HG02571 (cell line): ENCODE measurements around the gene LMAN2L.
A peak's percentile ranks its signal among the peaks of the same experiment; 100 is the strongest.

ENCODE experiments used
- ATAC-seq: cut with Tn5 transposase; IDR thresholded peaks from one replicate; pipeline ENCODE4 v1.9.1; 2021; ENCODE audit warnings: mild to moderate bottlenecking, moderate library complexity; ENCODE audit not compliant: unreplicated experiment

The LMAN2L gene, protein sequence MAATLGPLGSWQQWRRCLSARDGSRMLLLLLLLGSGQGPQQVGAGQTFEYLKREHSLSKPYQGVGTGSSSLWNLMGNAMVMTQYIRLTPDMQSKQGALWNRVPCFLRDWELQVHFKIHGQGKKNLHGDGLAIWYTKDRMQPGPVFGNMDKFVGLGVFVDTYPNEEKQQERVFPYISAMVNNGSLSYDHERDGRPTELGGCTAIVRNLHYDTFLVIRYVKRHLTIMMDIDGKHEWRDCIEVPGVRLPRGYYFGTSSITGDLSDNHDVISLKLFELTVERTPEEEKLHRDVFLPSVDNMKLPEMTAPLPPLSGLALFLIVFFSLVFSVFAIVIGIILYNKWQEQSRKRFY

DNA sequence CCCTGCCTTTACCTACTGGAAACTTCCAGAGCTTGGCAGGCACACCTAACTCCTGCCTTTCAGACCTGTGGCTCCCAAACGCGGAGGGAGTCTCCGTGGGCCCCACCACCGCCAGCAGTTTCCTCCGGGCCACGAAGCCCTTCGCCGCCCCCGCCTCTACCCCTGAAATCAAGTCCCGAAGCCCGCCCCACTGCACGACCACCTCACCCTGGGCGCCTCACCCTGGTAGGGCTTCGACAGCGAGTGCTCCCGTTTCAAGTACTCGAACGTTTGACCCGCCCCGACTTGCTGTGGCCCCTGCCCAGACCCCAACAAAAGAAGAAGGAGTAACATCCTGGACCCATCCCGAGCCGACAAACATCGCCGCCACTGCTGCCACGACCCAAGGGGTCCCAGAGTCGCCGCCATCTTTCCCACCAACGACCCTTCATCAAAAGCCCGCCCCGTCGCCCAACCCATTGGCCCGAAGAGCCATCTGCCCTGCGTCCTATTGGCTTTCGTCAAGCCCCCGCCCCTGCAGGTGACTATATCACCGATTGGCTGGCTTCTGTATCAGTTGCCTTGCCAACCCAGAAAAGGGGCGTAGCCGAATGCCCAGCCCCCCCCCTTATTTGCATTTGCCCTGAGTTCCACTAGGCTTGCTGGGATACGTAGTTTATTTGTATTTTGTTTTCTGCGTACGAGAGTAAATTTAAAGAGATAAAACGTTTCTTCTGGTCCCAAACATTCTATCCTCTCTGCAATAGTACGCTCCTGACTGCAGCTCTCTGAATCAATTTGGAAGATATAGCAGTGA lies at the start of gene LMAN2L:
Gene LMAN2L (minus strand): TSS at position 432 of the 796 bp plus-strand sequence. CDS start 24 bp downstream, at position 408.
- ATAC-seq, result peak; percentile 99

GRCh38 chr2:96789245-96789617 lies 49.4 kb upstream of the LMAN2L start:
- no peak for ATAC-seq

DNA sequence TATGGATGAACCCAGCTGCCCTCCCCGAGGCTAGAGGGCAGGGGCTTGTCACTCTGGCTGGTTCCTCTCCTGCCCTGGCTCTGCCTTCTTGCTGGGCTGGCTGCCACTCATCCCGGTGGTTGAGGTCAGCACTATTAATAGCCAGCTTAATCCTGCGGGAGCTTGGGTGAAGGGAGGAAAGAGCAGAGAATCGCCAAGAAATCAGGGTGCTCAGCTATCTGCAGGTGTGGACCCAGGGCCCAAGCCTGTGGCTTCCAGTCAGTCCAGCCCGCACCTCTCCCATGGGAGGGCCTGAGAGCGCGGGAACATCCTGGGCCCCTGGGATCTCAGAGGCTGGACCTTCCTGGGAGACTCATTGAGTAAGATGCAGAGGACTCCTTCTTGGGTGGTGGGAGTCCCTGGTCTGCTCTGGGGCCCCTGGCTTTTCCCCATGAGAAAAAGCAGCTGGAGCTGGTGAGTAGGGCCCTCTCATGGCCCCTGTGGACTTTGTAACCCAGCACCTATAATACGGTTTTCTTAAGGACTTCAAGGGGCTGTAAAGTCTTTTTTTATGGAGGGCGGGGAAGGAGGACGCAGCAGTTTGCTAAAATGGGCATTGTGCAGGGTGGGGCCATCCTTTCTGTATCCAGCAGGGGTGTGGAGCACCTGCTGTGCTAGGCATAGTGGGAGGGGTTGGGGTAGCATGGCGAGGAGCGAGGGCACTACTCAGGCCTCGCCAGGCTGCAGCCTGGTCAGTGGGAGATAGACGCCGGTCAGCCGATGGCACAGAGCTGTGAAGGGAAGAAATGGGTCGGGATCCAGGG lies 48.8 kb upstream of the LMAN2L start:
- no peak for ATAC-seq

DNA sequence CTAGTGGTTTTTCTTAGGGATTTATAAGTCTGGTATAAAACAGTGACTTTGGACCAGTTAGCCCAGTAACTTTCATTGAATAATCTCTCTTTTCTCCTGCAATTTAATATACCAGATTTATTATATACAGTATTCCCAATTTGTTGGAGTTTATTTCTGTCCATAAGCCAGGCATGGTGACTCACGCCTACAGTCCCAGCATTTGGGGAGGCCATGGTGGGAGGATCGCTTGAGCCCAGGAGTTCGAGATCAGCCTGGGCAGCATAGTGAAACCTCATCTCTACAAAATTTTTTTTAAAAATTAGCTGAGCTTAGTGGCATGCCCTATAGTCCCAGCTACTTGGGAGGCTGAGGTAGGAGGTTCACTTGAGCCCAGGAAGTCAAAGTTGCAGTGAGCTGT lies 47.5 kb upstream of the LMAN2L start:
- no peak for ATAC-seq

DNA sequence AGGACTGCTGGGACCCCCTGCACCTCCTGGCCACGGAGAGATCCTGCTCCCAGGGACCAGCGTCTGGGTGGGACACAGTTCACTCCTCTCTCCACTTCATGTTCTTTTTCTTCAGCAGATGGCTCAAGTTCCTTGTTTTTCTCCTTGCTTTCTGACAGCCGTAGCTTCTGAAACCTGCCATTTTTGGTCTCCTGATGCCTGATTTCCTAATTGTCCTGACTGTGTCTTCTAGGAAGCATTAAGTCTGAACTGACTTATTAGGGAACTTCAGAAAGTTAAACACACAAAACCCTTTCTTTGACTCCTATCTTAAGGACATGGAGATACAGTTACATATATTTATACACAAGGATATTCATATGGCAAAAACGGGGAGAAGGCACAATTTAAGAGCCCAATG lies 43.5 kb upstream of the LMAN2L start:
- ATAC-seq, result no peak

DNA sequence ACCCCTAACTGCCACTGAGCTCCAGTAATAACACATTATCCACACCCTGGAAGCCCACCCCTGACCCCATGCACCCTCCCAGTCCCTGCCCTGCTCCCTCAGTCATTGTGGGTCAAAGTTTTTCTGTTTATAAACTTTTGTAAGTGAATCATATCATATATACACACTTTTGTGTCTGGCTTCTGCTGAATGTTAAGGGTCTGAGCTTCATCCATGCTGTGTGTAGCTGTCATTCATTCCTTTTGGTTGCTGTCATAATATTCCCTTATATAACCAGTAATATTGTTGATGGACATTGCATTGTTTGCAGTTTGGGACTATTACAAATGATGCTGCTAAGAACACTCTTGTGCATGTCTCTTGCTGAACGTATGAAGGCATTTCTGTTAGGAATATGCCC lies 35.3 kb upstream of the LMAN2L start:
- no peak for ATAC-seq

- ATAC-seq, result no peak
Measured at GRCh38 chr2:96773922-96774321, 34.1 kb upstream of the LMAN2L start.

DNA sequence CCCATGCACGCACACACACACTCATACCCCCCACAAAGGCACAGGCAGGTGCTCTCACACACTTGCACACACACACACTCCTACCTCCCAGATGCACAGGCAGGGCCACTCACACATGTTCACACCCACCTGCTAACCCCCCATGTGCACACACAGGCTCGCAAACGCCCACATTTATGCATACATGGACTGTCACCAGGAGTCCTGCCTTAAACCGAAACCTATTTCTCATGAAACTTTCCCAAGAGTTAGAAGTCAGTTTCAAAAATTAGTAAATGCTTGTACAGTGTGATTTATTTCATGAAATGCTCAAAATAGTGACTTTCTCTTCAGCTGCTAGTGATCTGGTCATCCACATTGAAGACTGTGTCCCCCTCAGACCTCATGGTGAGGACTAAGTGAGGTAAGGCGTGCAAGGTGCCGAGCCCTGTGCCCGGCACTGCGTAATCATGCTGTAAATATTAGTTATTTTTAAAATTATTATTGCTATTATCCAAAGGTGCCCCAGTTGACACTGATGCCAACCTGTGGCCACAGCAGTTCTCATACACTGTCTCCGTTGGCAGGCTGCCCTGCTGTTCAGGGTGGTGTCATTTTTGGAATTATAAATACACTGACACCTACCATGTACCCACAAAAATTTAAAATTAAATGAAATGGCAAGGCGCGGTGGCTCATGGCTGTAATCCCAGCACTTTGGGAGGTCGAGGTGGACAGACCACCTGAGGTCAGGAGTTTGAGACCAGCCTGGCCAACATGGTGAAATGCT lies 33.2 kb upstream of the LMAN2L start:
- no peak for ATAC-seq

DNA sequence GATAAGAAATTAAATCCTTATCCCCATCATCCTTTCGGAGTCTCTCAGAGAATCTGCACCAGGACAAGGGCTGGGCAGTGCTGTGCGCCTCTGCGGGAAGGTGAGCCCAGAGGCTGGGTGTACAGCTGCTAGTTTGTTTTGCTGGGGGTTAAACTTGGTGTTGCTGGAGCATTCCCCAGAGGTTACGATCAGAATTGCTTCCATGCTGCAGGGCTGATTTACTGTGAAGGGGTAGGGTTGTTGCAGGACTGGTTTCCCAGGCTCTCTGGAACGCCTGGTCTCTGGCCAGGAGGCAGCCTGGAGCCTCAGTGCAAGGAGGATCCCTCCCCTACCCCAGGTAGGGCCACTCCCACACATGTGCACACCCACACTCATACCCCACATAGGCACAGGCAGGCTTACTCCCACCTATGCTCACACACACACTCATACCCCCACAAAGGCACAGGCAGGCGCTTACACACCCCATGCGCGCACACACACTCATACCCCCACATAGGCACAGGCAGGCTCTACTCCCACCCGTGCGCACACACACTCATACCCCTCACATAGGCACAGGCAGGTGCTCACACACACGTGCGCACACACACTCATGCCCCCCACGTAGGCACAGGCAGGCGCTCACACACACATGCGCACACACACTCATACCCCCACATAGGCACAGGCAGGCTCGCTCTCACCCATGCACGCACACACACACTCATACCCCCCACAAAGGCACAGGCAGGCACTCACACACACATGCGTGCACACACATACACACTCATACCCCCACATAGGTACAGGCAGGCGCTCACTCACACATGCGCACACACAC lies 32.1 kb upstream of the LMAN2L start:
- no peak for ATAC-seq

- no peak for ATAC-seq
Measured at GRCh38 chr2:96770442-96771202, 30.8 kb upstream of the LMAN2L start.

- ATAC-seq, result no peak
Measured at GRCh38 chr2:96769814-96770213, 29.9 kb upstream of the LMAN2L start.

- ATAC-seq, result no peak
Measured at GRCh38 chr2:96768083-96768561, 28.3 kb upstream of the LMAN2L start.

DNA sequence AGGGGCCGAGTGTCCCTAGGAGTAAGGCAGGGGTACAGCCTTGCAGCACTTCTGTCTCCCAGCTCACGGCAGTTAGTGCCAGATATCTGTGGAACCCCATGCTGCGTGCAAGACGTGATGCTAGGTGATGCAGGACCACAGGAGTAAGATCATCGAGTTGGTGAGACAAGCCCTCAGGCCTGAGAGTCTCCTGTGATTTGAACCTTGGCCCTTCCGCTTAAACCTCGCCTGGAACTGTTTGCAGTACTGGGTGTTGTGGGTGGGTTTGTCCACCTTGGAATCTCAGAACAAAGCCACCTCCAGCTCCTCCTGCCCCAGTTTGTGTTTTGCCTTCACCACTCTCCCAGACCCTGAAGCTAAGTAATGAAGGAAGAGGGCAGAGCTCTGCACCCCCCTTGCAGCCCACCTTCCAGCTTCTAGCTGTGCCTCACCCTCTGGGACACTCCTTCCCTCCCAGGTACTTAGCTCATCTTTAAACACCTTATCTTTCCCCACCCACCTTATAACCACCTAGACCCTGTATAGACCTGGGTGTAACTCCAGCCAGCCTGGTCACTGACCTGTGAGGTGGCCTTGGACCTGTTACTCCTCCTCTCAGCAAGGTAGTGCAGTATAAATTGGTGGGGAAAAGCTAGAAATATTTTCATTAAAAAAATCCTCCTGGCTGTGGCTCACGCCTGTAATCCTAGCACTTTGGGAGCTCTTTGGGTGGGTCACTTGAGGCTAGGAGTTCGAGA lies 27.4 kb upstream of the LMAN2L start:
- no peak for ATAC-seq

GRCh38 chr2:96764253-96764637 lies 24.4 kb upstream of the LMAN2L start:
- ATAC-seq, result no peak

DNA sequence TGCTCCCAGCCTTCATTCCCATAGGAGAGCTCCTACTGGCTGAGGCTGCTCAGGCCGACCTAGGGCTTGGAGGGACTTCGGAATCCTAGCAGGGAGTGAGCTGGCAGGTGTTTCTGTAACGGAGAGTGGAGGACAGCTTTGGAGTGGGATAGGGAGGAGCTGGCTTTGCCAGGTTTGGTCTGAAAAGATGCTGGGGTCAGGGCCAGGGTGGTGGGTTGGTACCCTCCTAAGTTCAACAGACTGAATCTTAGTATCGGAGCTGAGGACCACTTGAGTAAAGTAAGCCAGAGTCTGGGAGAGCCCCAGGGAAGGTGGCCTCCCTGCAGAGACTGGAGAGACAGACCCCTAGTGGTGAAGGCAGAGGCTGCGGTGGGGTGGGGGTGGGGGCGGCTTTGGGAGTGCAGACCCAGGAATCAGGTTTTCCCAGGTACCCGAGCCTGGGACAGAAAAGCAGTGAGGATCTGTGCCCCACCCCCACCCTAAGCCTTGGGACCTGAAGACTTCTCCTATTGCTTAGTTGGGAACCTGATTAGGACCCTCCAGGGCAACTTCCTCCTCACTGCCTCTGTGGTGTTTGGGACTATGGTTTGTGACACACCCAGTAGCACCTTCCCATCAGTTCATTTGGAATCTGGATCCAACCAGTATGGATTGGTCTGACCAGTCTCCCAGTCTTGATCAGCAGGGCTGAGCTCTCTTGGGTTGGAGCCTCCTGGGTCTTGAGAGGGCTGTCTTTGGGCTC lies 23.8 kb upstream of the LMAN2L start:
- no peak for ATAC-seq

- no peak for ATAC-seq
Measured at GRCh38 chr2:96762529-96763311, 22.9 kb upstream of the LMAN2L start.
